T-helper 2 cell treated with Interferon-gamma antibody and Interleukin-4, amounts not matched to agents 5 μg/mL and 100 μg/mL, for 36 hours (primary cell): Measurements from ENCODE around the gene CLRN3.

Experiments used
- DNase-seq: peaks from one replicate; pipeline ENCODE4 v3.0.0; 2021; ENCODE audit warnings: low spot score
- H3K27ac Mint-ChIP-seq: one replicate; pipeline ENCODE4 v1.8.0; 2021; ENCODE audit warnings: mild to moderate bottlenecking, mixed read lengths
- H3K27me3 Mint-ChIP-seq: one replicate; pipeline ENCODE4 v1.8.0; 2021; ENCODE audit warnings: low read depth, mixed read lengths
- H3K36me3 Mint-ChIP-seq: one replicate; pipeline ENCODE4 v1.8.0; 2021; ENCODE audit warnings: low read depth, mixed read lengths
- H3K4me1 Mint-ChIP-seq: one replicate; pipeline ENCODE4 v1.8.0; 2021; ENCODE audit warnings: low read depth, mixed read lengths
- H3K4me3 Mint-ChIP-seq: one replicate; pipeline ENCODE4 v1.8.0; 2022; ENCODE audit warnings: mild to moderate bottlenecking, moderate library complexity, mixed read lengths
- H3K9me3 Mint-ChIP-seq: one replicate; pipeline ENCODE4 v1.8.0; 2021; ENCODE audit warnings: mixed read lengths

The CLRN3 gene

GRCh38 chr10:127845756-127846155 is 47.0 kb downstream of the CLRN3 start:
- Mint-ChIP-seq H3K27ac (no peak overlapping the region), H3K36me3 (no peaks in the 10 kb centered on the region), H3K27me3 (no peaks in the 10 kb centered on the region), H3K4me3 (no peak overlapping the region), H3K9me3 (no peaks in the 10 kb centered on the region), H3K4me1 (peaks cover 6% of the 10 kb centered on the region)
- no peak for DNase-seq

- no peak overlapping the region for H3K4me3 Mint-ChIP-seq
- H3K9me3 Mint-ChIP-seq = no peaks in the 10 kb centered on the region
- DNase-seq = no peak
- H3K27me3 Mint-ChIP-seq = no peaks in the 10 kb centered on the region
- H3K4me1 Mint-ChIP-seq = no peaks in the 10 kb centered on the region
- H3K36me3 Mint-ChIP-seq = no peaks in the 10 kb centered on the region
- H3K27ac Mint-ChIP-seq = no peak overlapping the region
These were observed 51.9 kb downstream of the CLRN3 start for GRCh38 chr10:127840884-127841283.

GRCh38 chr10:127836966-127837365 is 55.8 kb downstream of the CLRN3 start:
- H3K4me3 Mint-ChIP-seq = no peak overlapping the region
- H3K9me3 Mint-ChIP-seq = no peaks in the 10 kb centered on the region
- no peak for DNase-seq
- H3K36me3 Mint-ChIP-seq = no peaks in the 10 kb centered on the region
- H3K27ac Mint-ChIP-seq = no peak overlapping the region
- no peaks in the 10 kb centered on the region for H3K27me3 Mint-ChIP-seq
- no peaks in the 10 kb centered on the region for H3K4me1 Mint-ChIP-seq

- Mint-ChIP-seq H3K27me3 (no peaks in the 10 kb centered on the region), H3K9me3 (no peaks in the 10 kb centered on the region), H3K36me3 (no peaks in the 10 kb centered on the region), H3K4me3 (no peak overlapping the region), H3K27ac (no peak overlapping the region), H3K4me1 (no peaks in the 10 kb centered on the region)
- DNase-seq = no peak
These were observed 56.6 kb downstream of the CLRN3 start for GRCh38 chr10:127836176-127836575.

- Mint-ChIP-seq H3K4me1 (no peaks in the 10 kb centered on the region), H3K36me3 (no peaks in the 10 kb centered on the region), H3K9me3 (no peaks in the 10 kb centered on the region), H3K27me3 (no peaks in the 10 kb centered on the region), H3K4me3 (no peak overlapping the region), H3K27ac (no peak overlapping the region)
- DNase-seq = no peak
These were observed 58.0 kb downstream of the CLRN3 start for GRCh38 chr10:127834791-127835190.

GRCh38 chr10:127834221-127834620 is 58.5 kb downstream of the CLRN3 start:
- Mint-ChIP-seq H3K27me3 (no peaks in the 10 kb centered on the region), H3K36me3 (no peaks in the 10 kb centered on the region), H3K27ac (no peak overlapping the region), H3K4me3 (no peak overlapping the region), H3K9me3 (no peaks in the 10 kb centered on the region), H3K4me1 (no peaks in the 10 kb centered on the region)
- no peak for DNase-seq

GRCh38 chr10:127833804-127834203 is 58.9 kb downstream of the CLRN3 start:
- no peak for DNase-seq
- no peak overlapping the region for H3K4me3 Mint-ChIP-seq
- no peaks in the 10 kb centered on the region for H3K36me3 Mint-ChIP-seq
- H3K27me3 Mint-ChIP-seq = no peaks in the 10 kb centered on the region
- H3K9me3 Mint-ChIP-seq = no peaks in the 10 kb centered on the region
- no peak overlapping the region for H3K27ac Mint-ChIP-seq
- no peaks in the 10 kb centered on the region for H3K4me1 Mint-ChIP-seq

GRCh38 chr10:127832501-127832900 is 60.2 kb downstream of the CLRN3 start:
- no peak for DNase-seq
- Mint-ChIP-seq H3K27ac (no peak overlapping the region), H3K4me3 (no peak overlapping the region), H3K27me3 (no peaks in the 10 kb centered on the region), H3K9me3 (no peaks in the 10 kb centered on the region), H3K36me3 (no peaks in the 10 kb centered on the region), H3K4me1 (no peaks in the 10 kb centered on the region)

GRCh38 chr10:127830414-127830813 is 62.3 kb downstream of the CLRN3 start:
- H3K4me3 Mint-ChIP-seq = no peak overlapping the region
- no peaks in the 10 kb centered on the region for H3K27me3 Mint-ChIP-seq
- no peaks in the 10 kb centered on the region for H3K4me1 Mint-ChIP-seq
- H3K36me3 Mint-ChIP-seq = no peaks in the 10 kb centered on the region
- no peak overlapping the region for H3K27ac Mint-ChIP-seq
- DNase-seq = no peak
- no peaks in the 10 kb centered on the region for H3K9me3 Mint-ChIP-seq
